ENCODE measurements around the gene PPM1A.

PPM1A gene

GRCh38 chr14:60294411-60295069 is 45.5 kb downstream of the PPM1A start:
- no peak for TF ChIP-seq CTCF (IDR thresholded peaks at IDR 0.05; ENCODE audit: control insufficient read depth, insufficient read depth, low read depth, low read length, missing control alignments)
- DNase-seq (ENCODE audit: low read depth): no peak
- no peak overlapping the region for H3K4me3 ChIP-seq (ENCODE audit: control insufficient read depth, low read depth, low read length)

GRCh38 chr14:60300019-60300418 is 51.0 kb downstream of the PPM1A start:
- TF ChIP-seq CTCF (IDR thresholded peaks at IDR 0.05; ENCODE audit: control insufficient read depth, insufficient read depth, low read depth, low read length, missing control alignments): no peak
- no peak overlapping the region for H3K4me3 ChIP-seq (ENCODE audit: control insufficient read depth, low read depth, low read length)
- DNase-seq (ENCODE audit: low read depth): no peak

GRCh38 chr14:60301685-60302084 is 52.7 kb downstream of the PPM1A start:
- H3K4me3 ChIP-seq (ENCODE audit: control insufficient read depth, low read depth, low read length): no peak overlapping the region
- no peak for TF ChIP-seq CTCF (IDR thresholded peaks at IDR 0.05; ENCODE audit: control insufficient read depth, insufficient read depth, low read depth, low read length, missing control alignments)
- no peak for DNase-seq (ENCODE audit: low read depth)

GRCh38 chr14:60302663-60303062 is 53.6 kb downstream of the PPM1A start:
- DNase-seq (ENCODE audit: low read depth): no peak
- no peak overlapping the region for H3K4me3 ChIP-seq (ENCODE audit: control insufficient read depth, low read depth, low read length)
- TF ChIP-seq CTCF (IDR thresholded peaks at IDR 0.05; ENCODE audit: control insufficient read depth, insufficient read depth, low read depth, low read length, missing control alignments): no peak

- no peak for TF ChIP-seq CTCF (IDR thresholded peaks at IDR 0.05; ENCODE audit: control insufficient read depth, insufficient read depth, low read depth, low read length, missing control alignments)
- no peak overlapping the region for H3K4me3 ChIP-seq (ENCODE audit: control insufficient read depth, low read depth, low read length)
- no peak for DNase-seq (ENCODE audit: low read depth)
These were observed 54.7 kb downstream of the PPM1A start for GRCh38 chr14:60303745-60304144.

GRCh38 chr14:60304509-60304908 is 55.5 kb downstream of the PPM1A start:
- TF ChIP-seq CTCF (IDR thresholded peaks at IDR 0.05; ENCODE audit: control insufficient read depth, insufficient read depth, low read depth, low read length, missing control alignments): no peak
- H3K4me3 ChIP-seq (ENCODE audit: control insufficient read depth, low read depth, low read length): no peak overlapping the region
- no peak for DNase-seq (ENCODE audit: low read depth)
